Skeletal muscle tissue (tissue), 4 donors: Measurements from ENCODE around the gene CX3CL1. TPM values are rescaled to one million over a fixed set of nuclear protein-coding genes. Genes with fewer than 3 reads are reported as not detected.

Source experiments
- H3K27ac ChIP-seq: one replicate; pipeline ENCODE4 v1.7.0; 2013; ENCODE audit warnings: mild to moderate bottlenecking, low read depth, low read length, inconsistent platforms
- H3K27me3 ChIP-seq, 3 donors: one replicate each; pipeline ENCODE4 v1.7.0; 2013; ENCODE audit warnings: low read length in 3 of 3; ENCODE audit not compliant: control insufficient read depth in 3 of 3, insufficient read depth in 3 of 3
- H3K36me3 ChIP-seq, 3 donors: one replicate each; pipeline ENCODE4 v1.7.0; 2013; ENCODE audit warnings: low read length in 3 of 3; ENCODE audit not compliant: control insufficient read depth in 3 of 3, insufficient read depth in 3 of 3
- H3K4me1 ChIP-seq, 3 donors: one replicate each; pipeline ENCODE4 v1.7.0; 2013; ENCODE audit warnings: low read length in 3 of 3, mild to moderate bottlenecking in 3 of 3; ENCODE audit not compliant: control insufficient read depth in 3 of 3, insufficient read depth in 3 of 3
- H3K4me3 ChIP-seq, 3 donors: one replicate each; pipeline ENCODE4 v1.7.0; 2013; ENCODE audit warnings: low read length in 3 of 3
- H3K9ac ChIP-seq, 3 donors: one replicate each; pipeline ENCODE4 v1.7.0; 2013; ENCODE audit warnings: low read length in 3 of 3, mild to moderate bottlenecking in 3 of 3, moderate library complexity in 2 of 3, low read depth in 1 of 3
- H3K9me3 ChIP-seq, 3 donors: one replicate each; pipeline ENCODE4 v1.7.0; 2013; ENCODE audit warnings: low read length in 3 of 3; ENCODE audit not compliant: control insufficient read depth in 3 of 3
- total RNA-seq: library from RNA; depleted of rRNA; stranded (reverse); fragments of >200 nt; gene quantifications from one replicate; pipeline ENCODE4 v1.2.3, GENCODE V29; 2014
- donor health status: Osteomylitis.

CX3CL1 gene
- total RNA-seq, 1 donor from 2014 or later, result 0.52 TPM

DNA sequence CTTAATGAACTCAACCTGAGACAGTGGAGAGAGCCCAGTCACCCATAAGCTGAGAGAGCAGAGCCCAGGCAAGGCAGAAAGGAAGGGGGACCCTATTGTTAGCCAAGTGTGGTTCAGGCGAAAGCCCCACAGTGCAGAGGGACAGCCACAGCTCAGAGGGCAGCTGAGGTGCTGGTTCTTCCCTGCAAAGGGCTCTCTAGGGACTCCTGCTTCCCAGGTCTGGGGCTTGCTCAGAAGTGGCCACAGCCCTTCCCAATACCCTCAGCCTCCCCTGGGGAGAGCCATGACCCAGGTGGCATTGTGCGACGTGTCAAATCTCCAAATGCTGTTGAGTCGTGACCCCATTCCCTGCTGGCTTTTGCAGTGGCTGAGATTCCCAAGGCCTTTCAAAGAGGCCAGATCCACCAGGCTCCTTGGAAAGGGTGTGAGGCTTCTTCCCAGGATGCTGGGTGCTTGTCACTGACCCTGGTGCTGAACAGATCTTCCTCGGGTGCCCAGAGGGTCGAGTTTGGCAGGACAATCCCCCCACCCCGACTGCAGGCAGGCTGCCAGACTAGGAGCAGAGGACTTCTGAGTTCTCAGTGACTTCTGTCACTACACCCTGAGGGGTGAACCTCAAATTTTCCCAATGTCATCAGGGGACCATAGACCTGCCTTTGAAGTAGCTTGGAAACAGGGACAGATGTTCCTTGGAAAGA lies 29.8 kb downstream of the CX3CL1 start:
- Histone ChIP-seq H3K9me3 (no peaks in the 10 kb centered on the region), H3K9ac (no peak overlapping the region), H3K36me3 (no peaks in the 10 kb centered on the region), H3K27ac (no peak overlapping the region), H3K4me1 (no peaks in the 10 kb centered on the region), H3K27me3 (peaks cover 0 to 4% (median 0%) of the 10 kb centered on the region in 3 donors), H3K4me3 (no peak overlapping the region)

DNA sequence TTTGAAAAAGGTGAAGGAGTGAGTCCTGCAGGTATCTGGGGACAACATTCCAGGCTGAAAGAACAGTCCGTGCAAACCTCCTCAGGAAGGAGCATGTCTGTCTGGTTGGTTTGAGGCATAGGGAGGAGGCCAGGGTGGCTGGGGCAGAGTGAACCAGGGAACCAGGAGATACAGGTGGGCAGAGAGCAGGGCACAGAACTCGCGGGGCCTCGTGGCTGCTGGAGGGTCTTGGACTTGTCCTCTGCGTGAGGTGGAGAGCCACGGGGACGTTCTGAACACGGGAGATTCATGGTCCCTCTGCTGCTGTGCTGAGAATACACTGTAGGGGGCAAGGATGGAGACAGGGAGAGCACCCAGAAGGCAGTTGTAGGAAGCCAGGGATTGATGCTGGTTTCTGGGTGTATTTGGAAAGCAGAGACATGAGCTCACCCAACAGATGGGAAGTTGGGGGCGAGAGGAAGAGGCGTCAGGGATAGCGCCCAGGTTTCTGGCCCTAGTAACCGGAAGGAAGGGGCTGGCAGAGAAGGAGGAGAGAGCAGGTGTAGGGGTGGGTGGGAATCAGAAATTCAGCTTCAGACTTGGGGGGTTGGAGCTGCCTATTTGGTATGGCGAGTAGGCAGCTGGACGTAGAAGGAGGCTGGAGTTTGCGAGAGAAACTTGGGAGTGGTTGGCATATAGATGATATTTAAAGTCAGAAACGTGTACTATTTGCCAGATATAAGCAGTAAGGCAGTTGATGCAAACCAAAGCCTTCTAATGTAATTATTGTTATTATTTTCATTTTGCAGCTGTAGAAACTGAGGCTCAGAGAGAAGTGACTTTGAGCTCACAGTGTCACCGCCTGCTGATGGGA lies 31.9 kb downstream of the CX3CL1 start, which contains the start of gene CCL17:
Gene CCL17, plus strand, starts transcription at position 803 of the 853 bp plus-strand sequence. CDS start 9,166 bp downstream, outside the sequence.
- no peak within 1 kb of the TSS for H3K9ac ChIP-seq
- H3K4me1 ChIP-seq, result peaks cover 0 to 2% (median 2%) of the 10 kb centered on the region in 3 donors
- no peaks in the 10 kb centered on the region for H3K9me3 ChIP-seq
- no peak within 1 kb of the TSS for H3K4me3 ChIP-seq
- no peaks in the 10 kb centered on the region for H3K36me3 ChIP-seq
- H3K27ac ChIP-seq, result no peak within 1 kb of the TSS
- H3K27me3 ChIP-seq, result peaks cover 0 to 4% (median 0%) of the 10 kb centered on the region in 3 donors

DNA sequence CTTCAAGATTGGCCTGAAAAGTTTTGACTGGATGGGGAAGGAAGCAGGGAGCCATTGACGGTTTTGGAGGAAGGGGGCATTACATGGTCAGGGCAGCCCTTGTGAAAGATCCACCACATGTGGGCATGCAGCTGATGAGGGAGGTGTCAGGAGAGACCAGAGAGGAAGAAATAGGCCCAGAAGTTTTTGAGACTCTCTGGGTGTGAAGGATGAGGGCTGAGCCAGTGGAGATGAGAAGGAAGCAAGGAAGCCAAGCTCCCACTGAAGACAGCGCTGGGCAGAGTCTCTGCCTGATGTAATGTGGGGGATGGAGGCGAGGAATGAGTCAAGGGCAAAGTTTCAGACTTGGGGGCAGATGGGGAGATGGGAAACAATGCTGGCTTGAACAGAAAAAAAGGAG lies 32.8 kb downstream of the CX3CL1 start:
- H3K4me3 ChIP-seq, result no peak overlapping the region
- H3K36me3 ChIP-seq, result no peaks in the 10 kb centered on the region
- H3K9ac ChIP-seq, result no peak overlapping the region
- peaks cover 0 to 5% (median 4%) of the 10 kb centered on the region in 3 donors for H3K27me3 ChIP-seq
- H3K9me3 ChIP-seq, result no peaks in the 10 kb centered on the region
- H3K27ac ChIP-seq, result no peak overlapping the region
- H3K4me1 ChIP-seq, result peaks cover 5 to 10% (median 6%) of the 10 kb centered on the region in 3 donors

DNA sequence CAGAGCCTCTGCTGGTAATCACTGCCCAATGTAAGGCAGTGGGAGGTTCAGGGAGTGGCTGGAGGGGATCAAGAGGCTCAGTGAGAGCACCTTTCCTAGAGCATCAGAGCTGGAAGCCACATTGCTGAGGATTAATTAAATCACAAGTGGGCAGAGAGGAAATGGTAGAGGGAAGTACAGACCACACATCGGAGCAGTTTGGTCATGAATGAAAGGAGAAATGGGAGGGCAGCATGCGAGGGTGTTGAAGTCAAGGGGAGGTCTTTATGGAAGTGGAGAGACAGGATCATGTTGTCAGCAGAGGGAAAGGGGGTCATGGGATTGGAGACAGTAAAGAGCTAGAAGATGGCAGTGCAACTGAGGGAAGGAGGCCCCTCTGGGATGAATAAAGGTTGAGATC lies 34.6 kb downstream of the CX3CL1 start:
- Histone ChIP-seq H3K27me3 (peaks cover 4 to 7% (median 4%) of the 10 kb centered on the region in 3 donors), H3K9me3 (no peaks in the 10 kb centered on the region), H3K36me3 (no peaks in the 10 kb centered on the region), H3K4me1 (peaks cover 5 to 10% (median 10%) of the 10 kb centered on the region in 3 donors), H3K27ac (no peak overlapping the region), H3K4me3 (no peak overlapping the region), H3K9ac (no peak overlapping the region)

DNA sequence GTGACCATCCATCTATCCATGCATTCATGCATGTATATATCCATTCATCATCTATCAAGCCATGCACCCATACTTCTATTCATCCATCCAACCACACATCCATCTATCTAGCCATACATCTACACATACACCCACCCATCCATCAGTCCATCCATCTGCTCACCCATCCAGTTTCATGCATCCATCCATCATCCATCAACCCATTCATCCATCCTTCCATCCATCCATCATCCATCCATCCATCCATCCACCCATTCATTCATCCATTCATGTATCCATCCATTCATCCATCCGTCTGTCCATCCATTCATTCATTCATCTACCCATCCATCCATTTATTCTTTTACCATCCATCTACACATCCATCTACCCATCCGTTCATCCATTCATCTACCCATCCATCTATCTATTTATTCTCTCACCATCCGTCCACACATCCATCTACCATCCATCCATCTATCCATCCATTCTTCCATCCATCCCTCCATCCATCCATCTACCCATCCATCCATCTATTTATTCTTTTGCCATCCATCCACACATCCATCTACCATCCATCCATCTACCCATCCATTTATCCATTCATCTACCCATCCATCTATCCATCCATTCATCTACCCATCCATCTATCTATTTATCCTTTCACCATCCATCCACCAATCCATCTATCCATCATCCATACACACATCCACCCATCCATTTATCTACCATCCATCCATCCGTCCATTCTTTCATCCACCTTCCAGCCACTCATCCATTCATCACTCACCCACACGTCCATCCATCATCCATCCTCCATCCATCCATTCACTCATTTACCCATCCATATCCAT lies 35.4 kb downstream of the CX3CL1 start:
- no peak overlapping the region for H3K4me3 ChIP-seq
- H3K4me1 ChIP-seq, result peaks cover 5 to 10% (median 10%) of the 10 kb centered on the region in 3 donors
- no peak overlapping the region for H3K27ac ChIP-seq
- no peaks in the 10 kb centered on the region for H3K9me3 ChIP-seq
- H3K36me3 ChIP-seq, result no peaks in the 10 kb centered on the region
- H3K27me3 ChIP-seq, result peaks cover 4 to 7% (median 4%) of the 10 kb centered on the region in 3 donors
- no peak overlapping the region for H3K9ac ChIP-seq

DNA sequence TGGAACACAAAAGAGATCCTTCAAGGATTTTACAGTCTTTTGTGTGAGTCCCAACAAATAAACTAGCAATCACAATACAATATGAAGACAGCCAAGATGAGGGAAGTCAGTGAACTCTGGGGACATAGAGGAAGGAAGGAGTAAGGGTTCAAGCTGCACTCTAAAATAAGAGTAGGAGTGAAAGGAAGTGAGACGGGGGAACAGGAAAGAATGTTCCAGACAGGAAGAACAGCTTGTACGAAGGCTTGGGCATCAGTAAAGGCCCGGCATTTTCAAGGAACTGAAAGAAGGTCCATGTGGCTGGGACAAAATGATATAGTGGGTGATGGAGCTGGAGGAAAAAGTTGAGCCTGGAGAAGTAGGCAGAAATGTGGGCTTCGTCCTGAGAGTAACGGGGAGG lies 36.8 kb downstream of the CX3CL1 start:
- Histone ChIP-seq H3K9ac (no peak overlapping the region), H3K27ac (no peak overlapping the region), H3K27me3 (peaks cover 2 to 7% (median 4%) of the 10 kb centered on the region in 3 donors), H3K4me3 (no peak overlapping the region), H3K36me3 (no peaks in the 10 kb centered on the region), H3K9me3 (no peaks in the 10 kb centered on the region), H3K4me1 (peaks cover 5 to 10% (median 10%) of the 10 kb centered on the region in 3 donors)

DNA sequence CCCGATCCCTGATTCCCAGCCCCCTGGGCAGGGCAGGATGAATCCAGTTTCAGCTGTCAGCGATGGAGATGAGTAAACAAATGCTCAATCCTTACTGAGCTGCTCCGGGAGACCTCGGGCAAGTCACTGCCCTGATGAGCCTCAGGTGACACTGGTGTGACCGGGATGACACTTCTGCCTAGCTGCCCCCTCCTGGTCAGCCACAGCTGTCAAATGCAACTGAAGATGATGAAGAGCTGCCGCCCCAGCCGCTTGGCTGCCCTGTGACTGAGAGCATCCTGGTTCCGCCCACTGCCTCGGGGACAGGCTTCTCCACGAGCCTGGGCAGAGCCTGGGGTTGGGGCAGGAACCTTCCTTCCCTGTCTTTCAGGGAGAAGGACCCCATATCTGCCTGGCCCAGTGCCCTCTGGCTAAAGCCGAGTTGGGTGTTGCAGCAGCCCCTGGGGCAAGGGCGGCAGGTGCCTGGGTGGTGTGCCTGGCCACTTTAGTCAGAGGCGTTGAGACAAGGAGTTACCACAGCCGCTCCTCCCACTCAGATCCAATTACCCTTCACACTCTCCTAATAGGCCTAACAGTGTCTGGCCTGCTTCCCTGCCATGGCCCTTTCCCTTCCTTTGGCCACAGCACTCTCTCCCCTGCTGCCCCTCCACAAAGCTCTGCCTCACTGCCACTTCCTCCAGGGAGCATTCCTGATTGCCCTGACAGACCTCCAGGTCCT lies 37.7 kb downstream of the CX3CL1 start:
- no peaks in the 10 kb centered on the region for H3K9me3 ChIP-seq
- no peak overlapping the region for H3K27ac ChIP-seq
- H3K36me3 ChIP-seq, result no peaks in the 10 kb centered on the region
- peaks cover 0 to 7% (median 4%) of the 10 kb centered on the region in 3 donors for H3K27me3 ChIP-seq
- H3K9ac ChIP-seq, result no peak overlapping the region
- no peak overlapping the region for H3K4me3 ChIP-seq
- peaks cover 5 to 10% (median 10%) of the 10 kb centered on the region in 3 donors for H3K4me1 ChIP-seq

DNA sequence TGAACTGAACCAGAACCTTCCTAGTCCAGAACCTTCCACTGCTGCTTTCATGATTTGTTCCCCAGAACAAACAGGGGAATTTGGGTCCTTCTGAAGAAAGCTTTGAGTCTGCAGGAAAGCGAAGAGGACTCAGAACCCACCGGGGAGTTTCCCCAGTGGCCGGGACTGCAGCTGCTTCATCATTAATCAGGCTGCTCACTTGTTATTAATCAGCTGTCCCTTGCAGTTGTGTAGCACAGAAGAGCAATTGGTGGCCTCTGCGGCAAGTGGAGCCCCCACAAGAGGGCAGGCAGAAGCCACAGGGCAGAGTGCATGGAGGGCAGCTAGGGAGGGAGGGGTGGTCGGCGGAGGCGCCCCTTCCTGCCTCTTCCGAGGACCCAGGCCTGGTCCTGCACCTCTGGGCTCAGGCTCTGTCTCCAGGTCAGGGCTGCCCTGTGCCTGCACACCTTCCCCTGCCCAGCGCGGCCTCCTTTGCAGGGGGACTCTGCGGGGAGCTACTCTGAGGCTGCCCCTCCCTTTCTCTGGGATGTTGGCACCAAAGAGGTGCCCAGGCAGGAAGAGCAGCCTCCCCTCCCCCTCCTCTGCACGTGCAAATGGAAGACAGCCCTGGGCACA lies 39.2 kb downstream of the CX3CL1 start:
- Histone ChIP-seq H3K27me3 (peaks cover 0 to 7% (median 4%) of the 10 kb centered on the region in 3 donors), H3K9me3 (no peaks in the 10 kb centered on the region), H3K9ac (no peak overlapping the region), H3K4me3 (no peak overlapping the region), H3K4me1 (peaks cover 5 to 12% (median 10%) of the 10 kb centered on the region in 3 donors), H3K36me3 (no peaks in the 10 kb centered on the region), H3K27ac (no peak overlapping the region)

DNA sequence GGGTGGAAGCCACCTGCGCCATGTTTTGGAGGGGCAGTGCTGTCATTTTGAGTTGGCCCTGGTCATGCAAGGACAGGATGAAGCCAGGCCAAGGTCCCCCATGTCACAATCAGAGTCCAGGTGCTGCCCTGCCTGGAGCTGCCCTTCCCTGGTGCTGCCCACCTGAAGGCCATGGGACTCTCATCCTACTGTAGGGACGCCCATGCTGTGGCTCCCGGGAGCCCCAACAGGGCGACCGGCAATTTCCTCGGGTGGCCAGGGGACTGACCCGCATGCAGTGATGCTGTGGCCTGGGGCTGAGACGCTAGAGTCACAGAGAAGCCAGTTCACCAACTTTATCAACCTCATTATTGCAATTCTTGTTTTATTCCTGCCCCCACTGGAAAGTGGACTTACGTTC lies 40.3 kb downstream of the CX3CL1 start:
- Histone ChIP-seq H3K9ac (no peak overlapping the region), H3K9me3 (no peaks in the 10 kb centered on the region), H3K4me1 (peaks cover 12 to 20% (median 14%) of the 10 kb centered on the region in 3 donors), H3K27ac (no peak overlapping the region), H3K4me3 (no peak overlapping the region), H3K36me3 (no peaks in the 10 kb centered on the region), H3K27me3 (peaks cover 0 to 7% (median 4%) of the 10 kb centered on the region in 3 donors)
